ENCODE results near the gene FRY. TPM values are rescaled to one million over a fixed set of nuclear protein-coding genes. Genes with fewer than 3 reads are reported as not detected.

FRY gene
- total and polyA plus RNA-seq, 4 donors, result 6.2 to 31.2 (median 12.7) TPM

DNA sequence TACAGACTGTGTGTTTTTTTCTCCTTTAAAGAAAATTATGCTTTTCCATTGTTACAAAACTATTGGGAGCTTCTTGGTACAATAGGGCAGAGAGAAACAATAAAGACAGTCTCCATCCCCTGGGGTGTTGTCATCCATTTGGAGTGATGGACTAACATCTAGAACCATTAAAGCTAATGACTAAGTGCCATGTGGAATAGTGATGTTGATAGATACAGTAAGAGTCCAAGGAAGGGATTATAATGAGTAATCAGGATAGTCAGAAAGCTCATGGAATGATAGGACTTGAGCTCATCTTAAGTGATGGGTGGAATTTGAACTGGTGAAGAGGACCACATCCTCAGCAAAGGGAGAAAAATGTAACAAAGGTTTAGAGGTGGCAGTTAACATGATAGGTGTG, 24.1 kb upstream of the FRY start:
- Histone ChIP-seq H3K4me3 (ENCODE audit: low read depth in 1 of 3, low read length in 3 of 3) (no peak overlapping the region), H3K27ac (ENCODE audit: low read depth in 1 of 2, low read length in 2 of 2) (no peak overlapping the region), H3K9me3 (ENCODE audit: control insufficient read depth in 4 of 4, low read length in 3 of 4) (no peaks in the 10 kb centered on the region), H3K36me3 (ENCODE audit: control insufficient read depth in 4 of 4, insufficient read depth in 3 of 4, low read depth in 1 of 4, low read length in 3 of 4) (no peaks in the 10 kb centered on the region), H3K4me1 (ENCODE audit: control insufficient read depth in 4 of 4, insufficient read depth in 4 of 4, low read length in 3 of 4) (peaks cover 0 to 22% (median 6%) of the 10 kb centered on the region in 4 donors), H3K9ac (ENCODE audit: low read depth in 1 of 2, low read length in 2 of 2) (no peak overlapping the region), H3K27me3 (ENCODE audit: control insufficient read depth in 4 of 4, insufficient read depth in 4 of 4, low read length in 3 of 4) (no peaks in the 10 kb centered on the region)
- TF ChIP-seq, protein P1, sequence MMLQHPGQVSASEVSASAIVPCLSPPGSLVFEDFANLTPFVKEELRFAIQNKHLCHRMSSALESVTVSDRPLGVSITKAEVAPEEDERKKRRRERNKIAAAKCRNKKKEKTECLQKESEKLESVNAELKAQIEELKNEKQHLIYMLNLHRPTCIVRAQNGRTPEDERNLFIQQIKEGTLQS (IDR thresholded peaks at IDR 0.05), result no peak
- TF ChIP-seq, protein P2, sequence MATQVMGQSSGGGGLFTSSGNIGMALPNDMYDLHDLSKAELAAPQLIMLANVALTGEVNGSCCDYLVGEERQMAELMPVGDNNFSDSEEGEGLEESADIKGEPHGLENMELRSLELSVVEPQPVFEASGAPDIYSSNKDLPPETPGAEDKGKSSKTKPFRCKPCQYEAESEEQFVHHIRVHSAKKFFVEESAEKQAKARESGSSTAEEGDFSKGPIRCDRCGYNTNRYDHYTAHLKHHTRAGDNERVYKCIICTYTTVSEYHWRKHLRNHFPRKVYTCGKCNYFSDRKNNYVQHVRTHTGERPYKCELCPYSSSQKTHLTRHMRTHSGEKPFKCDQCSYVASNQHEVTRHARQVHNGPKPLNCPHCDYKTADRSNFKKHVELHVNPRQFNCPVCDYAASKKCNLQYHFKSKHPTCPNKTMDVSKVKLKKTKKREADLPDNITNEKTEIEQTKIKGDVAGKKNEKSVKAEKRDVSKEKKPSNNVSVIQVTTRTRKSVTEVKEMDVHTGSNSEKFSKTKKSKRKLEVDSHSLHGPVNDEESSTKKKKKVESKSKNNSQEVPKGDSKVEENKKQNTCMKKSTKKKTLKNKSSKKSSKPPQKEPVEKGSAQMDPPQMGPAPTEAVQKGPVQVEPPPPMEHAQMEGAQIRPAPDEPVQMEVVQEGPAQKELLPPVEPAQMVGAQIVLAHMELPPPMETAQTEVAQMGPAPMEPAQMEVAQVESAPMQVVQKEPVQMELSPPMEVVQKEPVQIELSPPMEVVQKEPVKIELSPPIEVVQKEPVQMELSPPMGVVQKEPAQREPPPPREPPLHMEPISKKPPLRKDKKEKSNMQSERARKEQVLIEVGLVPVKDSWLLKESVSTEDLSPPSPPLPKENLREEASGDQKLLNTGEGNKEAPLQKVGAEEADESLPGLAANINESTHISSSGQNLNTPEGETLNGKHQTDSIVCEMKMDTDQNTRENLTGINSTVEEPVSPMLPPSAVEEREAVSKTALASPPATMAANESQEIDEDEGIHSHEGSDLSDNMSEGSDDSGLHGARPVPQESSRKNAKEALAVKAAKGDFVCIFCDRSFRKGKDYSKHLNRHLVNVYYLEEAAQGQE (IDR thresholded peaks at IDR 0.05), result no peak
- TF ChIP-seq FOXA1 (IDR thresholded peaks at IDR 0.05), result no peak
- no peak for TF ChIP-seq NR2F2 (IDR thresholded peaks at IDR 0.05)
- no peak for TF ChIP-seq MAX (IDR thresholded peaks at IDR 0.05)
- no peak for TF ChIP-seq YY1 (IDR thresholded peaks at IDR 0.05)
- no peak for TF ChIP-seq JUND (IDR thresholded peaks at IDR 0.05)
- TF ChIP-seq FOXA2 (IDR thresholded peaks at IDR 0.05), result no peak
- TF ChIP-seq RAD21 (IDR thresholded peaks at IDR 0.05), result no peak
- no peak for TF ChIP-seq GABPA (IDR thresholded peaks at IDR 0.05 in 1 of 2, conservative IDR thresholded peaks at IDR 0.05 in 1 of 2)
- no peak for TF ChIP-seq CTCF (IDR thresholded peaks at IDR 0.05; ENCODE audit: low read depth, low read length, missing input control)
- no peak for TF ChIP-seq RXRA (IDR thresholded peaks at IDR 0.05)
- no peak for DNase-seq (ENCODE audit: low spot score)

GRCh38 chr13:32008518-32009175, 22.9 kb upstream of the FRY start:
- WGBS, result 95% methylated on average over 6 of the region's 6 CpGs
- no peak for DNase-seq (ENCODE audit: low spot score)
- Histone ChIP-seq H3K4me3 (ENCODE audit: low read depth in 1 of 3, low read length in 3 of 3) (no peak overlapping the region), H3K4me1 (ENCODE audit: control insufficient read depth in 4 of 4, insufficient read depth in 4 of 4, low read length in 3 of 4) (peaks cover 0 to 22% (median 6%) of the 10 kb centered on the region in 4 donors), H3K9me3 (ENCODE audit: control insufficient read depth in 4 of 4, low read length in 3 of 4) (no peaks in the 10 kb centered on the region), H3K27me3 (ENCODE audit: control insufficient read depth in 4 of 4, insufficient read depth in 4 of 4, low read length in 3 of 4) (no peaks in the 10 kb centered on the region), H3K9ac (ENCODE audit: low read depth in 1 of 2, low read length in 2 of 2) (no peak overlapping the region), H3K36me3 (ENCODE audit: control insufficient read depth in 4 of 4, insufficient read depth in 3 of 4, low read depth in 1 of 4, low read length in 3 of 4) (no peaks in the 10 kb centered on the region), H3K27ac (ENCODE audit: low read depth in 1 of 2, low read length in 2 of 2) (no peak overlapping the region)
- TF ChIP-seq NR2F2 (IDR thresholded peaks at IDR 0.05) (no peak), JUND (IDR thresholded peaks at IDR 0.05) (no peak), ZBTB33 (IDR thresholded peaks at IDR 0.05) (no peak), CTCF (IDR thresholded peaks at IDR 0.05; ENCODE audit: low read depth, low read length, missing input control) (no peak), HNF4A (conservative IDR thresholded peaks at IDR 0.05) (no peak), SP1 (IDR thresholded peaks at IDR 0.05) (no peak), MAX (IDR thresholded peaks at IDR 0.05) (no peak), RAD21 (IDR thresholded peaks at IDR 0.05) (no peak), RXRA (IDR thresholded peaks at IDR 0.05) (no peak), TAF1 (conservative IDR thresholded peaks at IDR 0.05) (no peak), FOXA2 (IDR thresholded peaks at IDR 0.05) (no peak), YY1 (IDR thresholded peaks at IDR 0.05) (no peak)
- TF ChIP-seq, protein P1 (IDR thresholded peaks at IDR 0.05), result no peak
